ENCODE measurements around the gene PTX3.

The PTX3 gene

GRCh38 chr3:157479464-157480243 lies 43.0 kb downstream of the PTX3 start:
- DNase-seq: no peak

GRCh38 chr3:157487339-157487738 lies 50.7 kb downstream of the PTX3 start:
- DNase-seq: no peak

DNA sequence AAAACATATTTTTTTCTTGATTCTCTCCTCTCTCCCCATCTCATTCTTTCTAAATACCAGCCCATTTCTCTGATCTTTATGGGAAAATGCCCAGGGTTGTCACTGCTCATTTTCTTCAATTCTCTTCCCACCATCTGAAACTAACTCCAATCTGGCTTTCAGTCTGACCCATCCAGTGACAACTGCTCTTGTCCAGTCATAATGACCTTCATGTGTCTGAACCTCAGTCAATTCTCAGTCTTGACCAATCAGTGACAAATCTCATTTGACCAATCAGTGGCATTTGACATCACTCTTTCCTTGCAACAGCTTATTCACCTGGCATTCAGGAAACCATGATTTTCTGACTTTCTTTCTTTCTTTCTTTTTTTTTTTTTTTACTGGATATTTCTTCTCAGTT lies 51.5 kb downstream of the PTX3 start:
- DNase-seq: no peak

GRCh38 chr3:157491136-157491535 lies 54.5 kb downstream of the PTX3 start:
- DNase-seq: no peak
